AG20443 (cell line): ENCODE data around the gene KCNC4.

Experiments used
- DNase-seq: peaks from one replicate; pipeline ENCODE4 v3.0.0; 2012; ENCODE audit warnings: low spot score, mixed read lengths

The KCNC4 gene

DNA sequence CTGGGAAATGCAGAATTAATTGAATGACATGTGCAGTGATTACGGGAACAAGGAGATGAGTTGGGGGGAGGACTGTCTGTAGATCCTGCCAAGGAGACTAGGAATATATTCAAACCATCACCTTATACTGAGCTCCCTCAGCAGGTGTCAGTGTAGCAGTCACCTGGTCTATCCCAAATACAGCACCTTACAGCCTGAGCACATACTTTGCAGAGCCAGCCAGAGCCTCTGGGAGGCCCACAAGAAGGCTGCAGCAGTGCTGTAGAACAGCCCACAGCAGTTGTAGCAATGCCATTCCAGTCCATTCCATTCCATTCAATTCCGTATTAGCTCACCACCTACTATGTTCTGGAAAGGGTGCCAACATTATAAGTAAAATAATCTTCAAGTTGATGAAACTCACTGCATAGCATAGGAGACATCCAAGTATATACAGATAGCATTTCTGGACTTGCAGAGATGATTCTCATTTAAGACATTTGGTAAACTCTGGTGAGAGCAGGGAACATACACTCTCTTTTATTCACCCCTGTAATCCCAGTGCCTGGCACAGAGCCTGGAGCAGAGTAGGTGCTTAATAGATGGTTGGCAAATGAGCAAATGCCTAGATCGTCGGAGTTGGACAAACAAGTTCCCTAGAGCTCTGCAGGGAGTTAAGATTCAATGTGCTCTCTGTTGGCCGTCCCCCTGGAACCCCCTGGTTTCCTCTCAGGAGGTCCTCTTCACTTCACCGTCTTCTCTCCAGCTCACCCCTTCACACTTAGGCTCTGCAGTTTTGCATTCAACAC is 44.7 kb downstream of the KCNC4 start:
- DNase-seq: no peak

DNA sequence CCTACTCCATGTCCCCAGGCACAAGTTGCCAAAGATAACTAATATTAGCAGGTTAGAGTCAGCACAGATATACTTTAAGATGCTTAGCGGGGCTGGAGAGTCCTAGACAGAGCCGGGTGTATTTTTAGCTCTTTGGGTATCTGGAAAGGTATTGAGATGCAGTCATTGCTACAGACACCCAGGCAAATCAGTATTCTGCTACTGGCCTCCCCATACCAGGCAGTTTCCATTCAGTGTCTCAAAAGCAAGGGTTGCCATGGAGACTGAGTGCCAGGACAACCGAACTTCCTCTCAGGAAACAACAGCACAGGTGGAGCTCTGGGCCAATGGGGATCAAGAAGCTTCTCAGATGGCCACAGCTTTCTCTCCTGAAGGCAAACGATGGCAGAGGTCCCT is 45.3 kb downstream of the KCNC4 start:
- no peak for DNase-seq

DNA sequence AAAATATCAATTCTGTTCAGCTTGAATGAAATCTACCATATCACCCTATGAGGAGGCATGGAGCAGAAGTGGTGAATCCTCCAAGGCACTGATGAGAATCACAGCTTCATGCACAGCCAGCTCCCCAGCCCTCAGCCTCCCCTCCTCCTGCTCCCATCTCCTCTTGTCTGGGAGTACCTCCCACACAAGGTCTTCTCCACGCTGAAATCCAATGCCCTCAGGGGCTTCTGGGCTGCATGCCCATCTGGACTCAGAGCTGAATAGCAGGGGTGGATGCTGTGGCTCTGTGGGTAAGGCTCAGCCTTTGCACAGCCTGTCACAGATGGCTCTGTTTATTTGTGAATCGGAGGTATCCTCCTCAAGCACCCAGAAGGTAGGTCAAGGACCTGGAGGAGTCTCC is 48.6 kb downstream of the KCNC4 start:
- DNase-seq: no peak

DNA sequence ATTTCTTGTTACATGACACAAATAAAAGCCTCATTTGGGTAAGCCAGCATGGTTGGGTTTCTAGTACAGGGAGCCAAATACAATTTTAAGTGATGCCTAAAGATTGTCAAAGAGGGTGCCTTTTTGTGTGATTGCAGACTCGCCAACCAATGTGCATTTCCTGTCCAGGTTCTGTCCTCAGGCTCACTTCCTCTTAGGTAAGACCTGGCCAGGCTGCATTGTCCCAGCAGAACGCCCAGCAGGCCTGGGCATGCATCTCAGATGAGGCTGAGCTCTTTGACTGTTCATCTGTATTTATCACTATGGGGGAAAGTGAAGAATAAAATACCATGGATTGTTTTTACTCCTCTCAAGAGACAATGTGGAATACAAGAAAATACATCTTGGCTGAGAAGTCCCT is 49.7 kb downstream of the KCNC4 start:
- DNase-seq: no peak
